GM12801 (cell line): Measurements from ENCODE around the gene KIF25.

Experiments used
- TF ChIP-seq, protein P1 (sequence below): IDR thresholded peaks from one replicate; pipeline ENCODE4 v1.5.1; 2011; ENCODE audit warnings: control low read depth; ENCODE audit not compliant: insufficient read length; ENCODE audit errors: extremely low read depth

Gene KIF25

DNA sequence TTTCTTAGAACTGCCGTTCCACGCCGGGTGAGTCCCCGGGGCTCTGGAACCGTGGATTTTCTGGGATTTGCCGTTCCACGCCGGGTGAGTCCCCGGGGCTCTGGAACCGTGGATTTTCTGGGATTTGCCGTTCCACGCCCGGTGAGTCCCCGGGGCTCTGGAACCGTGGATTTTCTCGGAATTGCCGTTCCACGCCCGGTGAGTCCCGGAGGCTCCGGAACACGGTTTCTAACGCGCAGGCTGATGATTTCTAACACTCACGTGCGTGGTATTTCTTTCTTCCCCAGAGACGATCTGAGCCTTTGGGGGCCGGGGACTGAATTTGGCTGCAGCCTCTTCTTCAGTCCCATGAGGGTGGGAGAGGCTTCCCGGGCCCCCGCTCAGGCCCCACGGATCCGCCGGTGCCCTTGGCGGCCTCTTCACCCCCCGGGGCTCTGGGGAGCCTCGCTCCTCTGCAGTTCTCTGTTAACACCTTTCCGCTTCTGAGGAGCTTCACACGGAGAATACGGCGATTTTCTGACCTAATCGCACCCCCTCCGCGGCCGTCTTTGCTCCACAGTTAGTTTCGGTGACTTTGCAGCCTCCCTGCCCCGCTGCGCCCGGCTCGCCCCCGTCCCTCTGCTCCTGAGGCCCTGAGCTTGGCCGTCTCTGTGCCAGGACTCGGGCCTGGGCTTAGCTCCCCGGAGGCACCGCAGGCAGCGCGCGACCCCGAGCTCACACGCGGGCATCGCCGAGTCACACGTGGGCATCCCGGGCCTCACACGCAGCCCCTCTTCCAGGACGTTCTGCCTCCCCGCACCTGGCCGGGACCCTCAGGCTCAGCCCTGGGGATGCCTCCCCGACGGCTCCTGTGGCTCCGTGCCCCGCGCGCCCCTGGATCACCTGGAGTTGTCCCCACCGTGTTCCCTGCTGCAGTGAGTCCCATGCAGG, 7.2 kb upstream of the KIF25 start:
- TF ChIP-seq, protein P1, sequence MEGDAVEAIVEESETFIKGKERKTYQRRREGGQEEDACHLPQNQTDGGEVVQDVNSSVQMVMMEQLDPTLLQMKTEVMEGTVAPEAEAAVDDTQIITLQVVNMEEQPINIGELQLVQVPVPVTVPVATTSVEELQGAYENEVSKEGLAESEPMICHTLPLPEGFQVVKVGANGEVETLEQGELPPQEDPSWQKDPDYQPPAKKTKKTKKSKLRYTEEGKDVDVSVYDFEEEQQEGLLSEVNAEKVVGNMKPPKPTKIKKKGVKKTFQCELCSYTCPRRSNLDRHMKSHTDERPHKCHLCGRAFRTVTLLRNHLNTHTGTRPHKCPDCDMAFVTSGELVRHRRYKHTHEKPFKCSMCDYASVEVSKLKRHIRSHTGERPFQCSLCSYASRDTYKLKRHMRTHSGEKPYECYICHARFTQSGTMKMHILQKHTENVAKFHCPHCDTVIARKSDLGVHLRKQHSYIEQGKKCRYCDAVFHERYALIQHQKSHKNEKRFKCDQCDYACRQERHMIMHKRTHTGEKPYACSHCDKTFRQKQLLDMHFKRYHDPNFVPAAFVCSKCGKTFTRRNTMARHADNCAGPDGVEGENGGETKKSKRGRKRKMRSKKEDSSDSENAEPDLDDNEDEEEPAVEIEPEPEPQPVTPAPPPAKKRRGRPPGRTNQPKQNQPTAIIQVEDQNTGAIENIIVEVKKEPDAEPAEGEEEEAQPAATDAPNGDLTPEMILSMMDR = no peak

DNA sequence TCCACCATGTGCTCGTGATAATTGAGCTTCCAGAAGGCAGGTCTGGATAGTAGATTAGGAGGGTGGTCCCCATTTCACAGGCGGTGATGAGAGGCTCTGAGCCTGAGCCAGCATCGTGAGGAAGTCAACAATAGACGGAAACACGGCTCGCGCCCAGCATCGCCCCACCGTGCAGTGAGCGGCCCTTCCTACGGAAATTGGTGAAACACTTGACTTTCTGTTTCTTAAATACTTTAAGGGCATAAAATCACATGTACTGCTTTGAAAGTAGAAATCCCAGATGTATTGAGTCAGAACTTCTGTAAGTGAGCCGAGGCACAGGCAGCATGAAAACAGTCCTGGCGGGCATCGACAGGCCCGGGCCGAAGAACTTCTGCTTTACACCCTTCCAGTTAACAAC, 4.3 kb upstream of the KIF25 start:
- TF ChIP-seq, protein P1 = no peak

DNA sequence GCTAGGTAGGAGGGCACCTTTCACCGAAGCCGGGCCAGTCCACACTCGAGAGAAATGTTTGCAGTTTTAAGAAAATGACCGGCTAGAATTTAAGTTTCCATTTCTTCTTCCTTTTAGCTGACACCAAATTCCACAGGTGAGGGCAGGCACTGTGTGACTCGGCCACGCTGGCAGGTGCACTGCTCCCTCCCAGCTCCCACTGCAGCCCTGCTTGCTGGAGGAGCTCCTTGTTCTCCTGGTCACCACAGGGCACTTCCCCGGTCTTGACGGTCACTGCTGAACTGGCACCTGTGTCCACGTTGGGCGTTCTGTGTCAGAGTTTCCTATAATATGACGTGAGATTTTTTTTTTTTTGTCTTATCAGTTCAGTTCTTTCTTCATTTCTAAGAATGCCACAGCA, 3.6 kb upstream of the KIF25 start:
- TF ChIP-seq, protein P1 = no peak

DNA sequence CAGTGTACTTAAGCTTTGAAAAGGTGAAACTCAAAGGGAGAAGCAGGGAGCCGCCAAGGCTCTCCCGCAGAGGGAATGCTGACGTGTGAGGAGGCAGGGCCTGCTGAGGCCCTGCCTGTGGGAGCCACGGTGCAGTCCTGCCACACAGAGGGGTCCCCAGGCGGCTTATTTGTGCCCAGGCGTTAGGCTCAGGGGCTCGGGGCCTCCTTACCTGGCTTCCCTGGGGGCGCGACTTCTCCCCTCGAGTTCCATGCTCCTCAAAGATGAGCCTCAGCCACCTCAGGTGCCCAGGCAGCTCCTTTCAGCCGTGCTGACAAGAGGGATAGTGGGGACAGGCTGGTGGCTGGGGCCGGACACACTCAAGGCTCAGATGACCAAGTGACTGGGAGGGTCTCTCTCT, 2.2 kb upstream of the KIF25 start:
- TF ChIP-seq, protein P1 = no peak

DNA sequence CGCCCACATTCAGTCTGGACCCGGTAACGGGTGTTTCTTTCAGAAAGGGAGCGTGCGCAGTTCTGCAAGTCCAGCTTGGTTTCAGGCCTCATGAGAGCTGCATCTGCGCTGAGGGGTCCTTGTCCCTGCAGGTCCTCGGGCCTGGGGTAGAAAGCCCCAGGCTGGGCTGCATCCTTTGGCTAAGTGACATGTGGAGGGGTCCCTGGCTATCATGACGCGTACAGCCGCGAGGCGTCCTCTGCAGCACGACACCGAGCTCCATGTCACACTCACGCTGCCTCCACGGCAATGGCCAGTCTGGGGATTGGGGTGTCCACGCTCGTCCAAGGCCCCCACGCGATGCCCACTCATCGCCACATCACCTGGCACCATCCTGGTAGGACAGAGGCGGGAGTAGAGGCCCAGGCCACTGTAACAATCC, 1.7 kb upstream of the KIF25 start:
- TF ChIP-seq, protein P1 = no peak

DNA sequence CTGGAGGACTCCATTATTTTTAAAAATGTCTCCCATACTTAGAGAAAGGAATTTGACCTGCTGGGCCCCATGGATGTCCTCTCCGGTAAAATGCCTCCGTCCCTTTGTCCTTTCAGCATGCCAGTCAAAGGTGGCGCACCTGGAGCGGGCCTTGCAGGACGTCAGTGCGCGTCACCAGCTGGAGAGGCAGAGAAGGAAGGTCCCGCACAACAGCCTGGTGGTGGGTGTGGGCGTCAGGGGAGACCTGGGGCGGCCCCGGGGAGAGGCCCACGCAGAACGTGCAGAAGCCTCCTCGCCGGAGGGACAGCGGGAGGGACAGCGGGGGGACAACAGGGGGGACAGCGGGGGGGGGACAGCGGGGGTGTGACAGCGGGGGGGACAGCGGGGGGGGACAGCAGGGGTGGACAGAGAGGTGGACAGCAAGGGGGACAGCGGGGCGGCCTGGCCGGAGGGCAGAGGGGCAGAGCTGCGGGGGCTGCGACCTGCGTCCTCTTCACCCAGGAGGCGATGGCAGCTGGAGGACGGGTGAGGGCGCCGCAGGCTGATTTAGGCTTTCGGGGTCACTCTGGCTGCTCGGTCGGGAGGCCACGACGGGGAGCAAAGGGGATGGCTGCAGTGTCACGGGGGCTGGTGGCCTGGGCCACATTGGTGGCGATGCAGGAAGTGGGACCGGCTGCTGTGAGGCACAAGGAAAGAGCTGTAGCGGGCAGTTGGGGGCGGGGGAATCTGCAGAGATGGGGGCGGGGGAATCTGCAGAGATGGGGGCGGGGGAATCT, 859 bp upstream of the KIF25 start:
- TF ChIP-seq, protein P1 = no peak

DNA sequence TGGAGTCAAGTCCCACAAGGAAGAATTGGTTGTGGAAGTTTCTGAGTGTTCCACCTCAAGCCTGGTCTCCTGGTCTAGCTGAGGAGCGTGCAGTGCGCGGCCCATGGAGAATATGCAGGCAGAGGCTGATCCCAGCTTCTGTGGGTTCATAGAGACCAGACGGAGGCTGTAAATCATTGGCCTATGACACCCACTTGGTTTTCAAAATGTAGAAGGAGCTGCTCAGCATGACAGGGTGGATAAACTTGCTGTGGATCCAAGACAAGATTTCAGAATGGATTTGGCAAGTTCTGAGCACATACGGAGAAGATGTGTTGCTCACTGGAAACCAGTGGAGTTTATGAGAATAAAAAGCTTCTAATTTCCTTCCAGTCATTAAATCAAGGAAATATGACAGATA, 744 bp downstream of the KIF25 start:
- TF ChIP-seq, protein P1 = no peak
